MM.1S (cell line): Measurements from ENCODE around the gene SLC22A1.

Experiments used
- DNase-seq: peaks from one replicate; pipeline ENCODE4 v3.0.0-alpha.2; 2015
- H2AFZ ChIP-seq: fragments of 300-600 bp; sonication (generic); 2 replicates; pipeline ENCODE4 v1.6.0; 2016; ENCODE audit warnings: antibody characterized with exemption, low read length
- H3F3A ChIP-seq: fragments of 300-600 bp; sonication (generic); 2 replicates; pipeline ENCODE4 v1.6.1; 2016; ENCODE audit warnings: mild to moderate bottlenecking, antibody characterized with exemption, low read length, moderate library complexity, mixed read lengths; ENCODE audit not compliant: insufficient read depth
- H3K27ac ChIP-seq: fragments of 300-600 bp; sonication (generic); 2 replicates; pipeline ENCODE4 v1.5.1; 2016; ENCODE audit warnings: mild to moderate bottlenecking, low read length
- H3K27me3 ChIP-seq: fragments of 300-600 bp; sonication (generic); replicated peaks from 2 replicates; pipeline ENCODE4 v1.6.0; 2016; ENCODE audit warnings: low read length; ENCODE audit not compliant: insufficient read depth
- H3K36me3 ChIP-seq: fragments of 300-600 bp; sonication (generic); replicated peaks from 2 replicates; pipeline ENCODE4 v1.6.1; 2016; ENCODE audit warnings: mild to moderate bottlenecking, low read length, mixed read lengths; ENCODE audit not compliant: insufficient read depth
- H3K4me1 ChIP-seq: fragments of 300-600 bp; sonication (generic); 2 replicates; pipeline ENCODE4 v1.6.1; 2016; ENCODE audit warnings: low read length, mixed read lengths
- H3K4me2 ChIP-seq: fragments of 300-600 bp; sonication (generic); 2 replicates; pipeline ENCODE4 v1.6.0; 2016; ENCODE audit warnings: low read depth, low read length
- H3K4me3 ChIP-seq: fragments of 300-600 bp; sonication (generic); 2 replicates; pipeline ENCODE4 v1.5.1; 2016; ENCODE audit warnings: low read length, mixed read lengths
- H3K79me2 ChIP-seq: fragments of 300-600 bp; sonication (generic); 2 replicates; pipeline ENCODE4 v1.6.1; 2016; ENCODE audit warnings: mixed run types, low read length, mixed read lengths
- H3K9ac ChIP-seq: fragments of 300-600 bp; sonication (generic); 2 replicates; pipeline ENCODE4 v1.6.1; 2016; ENCODE audit warnings: low read length, mixed read lengths
- H3K9me2 ChIP-seq: fragments of 300-600 bp; sonication (generic); replicated peaks from 2 replicates; pipeline ENCODE4 v1.6.1; 2016; ENCODE audit warnings: mild to moderate bottlenecking, low read length, mixed read lengths; ENCODE audit not compliant: insufficient read depth
- H3K9me3 ChIP-seq: fragments of 300-600 bp; sonication (generic); replicated peaks from 2 replicates; pipeline ENCODE4 v1.6.1; 2016; ENCODE audit warnings: mild to moderate bottlenecking, low read length, mixed read lengths; ENCODE audit not compliant: insufficient read depth
- H4K20me1 ChIP-seq: fragments of 300-600 bp; sonication (generic); 2 replicates; pipeline ENCODE4 v1.6.1; 2016; ENCODE audit warnings: mild to moderate bottlenecking, low read length, moderate library complexity, mixed read lengths; ENCODE audit not compliant: insufficient read depth
- EZH2 ChIP-seq: fragments of 300-600 bp; sonication (generic); optimal IDR thresholded peaks from 2 replicates; pipeline ENCODE3; 2017; ENCODE audit warnings: low read depth, mild to moderate bottlenecking, antibody characterized with exemption, low read length, mixed read lengths
- EZH2phosphoT487 ChIP-seq: fragments of 300-600 bp; sonication (generic); IDR thresholded peaks from 2 replicates; pipeline ENCODE4 v1.6.1; 2018; ENCODE audit warnings: antibody characterized with exemption, low read length
- TF ChIP-seq, protein P1 (sequence below): fragments of 300-600 bp; sonication (generic); IDR thresholded peaks from 2 replicates; pipeline ENCODE4 v1.5.1; 2016; ENCODE audit warnings: antibody characterized with exemption, low read length, mixed read lengths

The SLC22A1 gene

DNA sequence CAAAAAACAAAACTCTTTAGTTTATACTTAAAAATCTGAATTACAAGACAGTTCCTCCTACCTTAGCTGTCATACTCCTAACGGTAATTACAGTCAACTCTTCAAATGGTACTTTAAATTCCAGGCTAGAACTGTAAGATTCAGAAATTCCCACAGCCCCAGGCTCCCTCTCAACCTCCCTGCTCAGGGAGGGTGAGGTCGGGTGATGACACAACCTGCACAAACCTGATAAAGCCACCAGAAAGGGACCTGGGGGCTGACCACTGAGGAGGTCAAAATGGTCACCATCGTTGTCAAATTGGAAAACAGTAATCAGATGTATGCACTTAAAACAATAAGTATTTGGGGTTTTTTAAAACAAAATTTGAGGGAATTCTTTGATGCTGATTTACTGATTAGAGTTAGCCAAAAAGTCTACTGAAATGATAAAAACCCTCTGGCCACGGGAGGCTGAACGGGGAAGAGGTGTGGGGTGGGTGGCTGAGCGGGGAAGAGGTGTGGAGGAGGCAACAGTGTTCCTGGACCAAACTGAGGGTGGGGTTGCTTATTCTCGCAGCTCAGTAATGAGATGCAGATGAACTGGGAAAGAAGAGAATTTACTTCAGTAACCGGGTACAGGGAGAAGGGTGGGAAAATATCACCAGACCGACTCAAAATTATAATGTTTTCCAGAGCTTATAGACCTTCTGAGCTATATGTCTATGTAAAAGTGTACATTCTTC, 52.4 kb downstream of the SLC22A1 start:
- H3K4me3 ChIP-seq = no peak overlapping the region
- H3K27me3 ChIP-seq = no peaks in the 10 kb centered on the region
- H3K79me2 ChIP-seq = no peaks in the 10 kb centered on the region
- no peaks in the 10 kb centered on the region for H3K9me2 ChIP-seq
- H3K27ac ChIP-seq = no peak overlapping the region
- no peak for DNase-seq
- no peaks in the 10 kb centered on the region for H4K20me1 ChIP-seq
- H3F3A ChIP-seq = no peaks in the 10 kb centered on the region
- no peak for TF ChIP-seq EZH2
- TF ChIP-seq, protein P1, sequence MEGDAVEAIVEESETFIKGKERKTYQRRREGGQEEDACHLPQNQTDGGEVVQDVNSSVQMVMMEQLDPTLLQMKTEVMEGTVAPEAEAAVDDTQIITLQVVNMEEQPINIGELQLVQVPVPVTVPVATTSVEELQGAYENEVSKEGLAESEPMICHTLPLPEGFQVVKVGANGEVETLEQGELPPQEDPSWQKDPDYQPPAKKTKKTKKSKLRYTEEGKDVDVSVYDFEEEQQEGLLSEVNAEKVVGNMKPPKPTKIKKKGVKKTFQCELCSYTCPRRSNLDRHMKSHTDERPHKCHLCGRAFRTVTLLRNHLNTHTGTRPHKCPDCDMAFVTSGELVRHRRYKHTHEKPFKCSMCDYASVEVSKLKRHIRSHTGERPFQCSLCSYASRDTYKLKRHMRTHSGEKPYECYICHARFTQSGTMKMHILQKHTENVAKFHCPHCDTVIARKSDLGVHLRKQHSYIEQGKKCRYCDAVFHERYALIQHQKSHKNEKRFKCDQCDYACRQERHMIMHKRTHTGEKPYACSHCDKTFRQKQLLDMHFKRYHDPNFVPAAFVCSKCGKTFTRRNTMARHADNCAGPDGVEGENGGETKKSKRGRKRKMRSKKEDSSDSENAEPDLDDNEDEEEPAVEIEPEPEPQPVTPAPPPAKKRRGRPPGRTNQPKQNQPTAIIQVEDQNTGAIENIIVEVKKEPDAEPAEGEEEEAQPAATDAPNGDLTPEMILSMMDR = no peak
- TF ChIP-seq EZH2phosphoT487 = no peak
- no peaks in the 10 kb centered on the region for H3K36me3 ChIP-seq
- H3K9ac ChIP-seq = no peak overlapping the region
- H2AFZ ChIP-seq = no peak overlapping the region
- no peaks in the 10 kb centered on the region for H3K9me3 ChIP-seq
- no peak overlapping the region for H3K4me2 ChIP-seq
- H3K4me1 ChIP-seq = no peaks in the 10 kb centered on the region

DNA sequence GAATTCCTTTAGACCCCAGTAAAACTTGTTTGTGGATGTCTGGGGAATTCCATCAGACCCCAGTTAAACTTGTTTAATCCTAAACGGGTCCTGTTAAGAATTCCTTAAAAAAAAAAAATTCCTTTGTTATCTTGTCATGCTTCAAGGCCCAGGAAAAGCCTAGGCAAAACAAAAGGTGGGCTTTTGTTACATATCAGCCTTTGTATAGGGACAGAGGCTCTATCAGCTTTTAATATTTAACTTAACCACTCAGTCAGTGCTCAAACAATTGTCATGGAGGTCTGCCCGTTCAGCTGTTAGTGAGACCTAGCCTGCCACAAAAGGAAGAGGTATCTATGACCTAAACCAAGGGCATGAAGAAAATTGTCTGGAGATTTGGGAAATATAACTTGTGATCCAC, 53.1 kb downstream of the SLC22A1 start:
- Histone ChIP-seq H3K4me2 (no peak overlapping the region), H3K9me3 (no peaks in the 10 kb centered on the region), H3K27ac (no peak overlapping the region), H3K9me2 (no peaks in the 10 kb centered on the region), H3K79me2 (no peaks in the 10 kb centered on the region), H3K27me3 (no peaks in the 10 kb centered on the region), H3K9ac (no peak overlapping the region), H2AFZ (no peak overlapping the region), H3K36me3 (no peaks in the 10 kb centered on the region), H3K4me3 (no peak overlapping the region), H3K4me1 (no peaks in the 10 kb centered on the region), H4K20me1 (no peaks in the 10 kb centered on the region), H3F3A (no peaks in the 10 kb centered on the region)
- no peak for TF ChIP-seq EZH2phosphoT487
- DNase-seq = no peak

DNA sequence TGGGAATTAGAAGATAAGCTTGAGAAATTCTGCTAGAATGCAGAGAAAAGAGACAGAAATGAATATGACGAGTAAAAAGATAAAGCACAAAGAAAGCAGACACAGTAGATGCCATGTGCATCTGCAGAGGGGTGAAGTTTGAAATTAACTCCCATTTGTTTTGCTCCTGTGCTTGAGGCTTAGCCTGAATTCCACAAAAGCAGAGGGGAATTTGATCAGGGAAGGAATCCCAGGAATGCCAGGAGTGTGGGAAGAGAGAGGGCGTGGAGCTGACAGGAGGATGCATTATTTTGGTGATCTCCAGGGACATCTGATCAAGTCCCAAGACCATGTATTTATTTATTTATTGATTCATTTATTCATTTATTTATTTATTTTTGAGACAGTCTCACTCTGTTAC, 55.6 kb downstream of the SLC22A1 start:
- H3K9ac ChIP-seq = no peak overlapping the region
- no peak for TF ChIP-seq EZH2
- no peak overlapping the region for H3K27ac ChIP-seq
- no peak overlapping the region for H3K4me3 ChIP-seq
- no peaks in the 10 kb centered on the region for H3F3A ChIP-seq
- H3K36me3 ChIP-seq = no peaks in the 10 kb centered on the region
- H3K9me2 ChIP-seq = no peaks in the 10 kb centered on the region
- no peak for DNase-seq
- H3K27me3 ChIP-seq = no peaks in the 10 kb centered on the region
- no peaks in the 10 kb centered on the region for H3K79me2 ChIP-seq
- no peaks in the 10 kb centered on the region for H3K4me1 ChIP-seq
- no peak overlapping the region for H3K4me2 ChIP-seq
- H3K9me3 ChIP-seq = no peaks in the 10 kb centered on the region
- no peak overlapping the region for H2AFZ ChIP-seq
- H4K20me1 ChIP-seq = no peaks in the 10 kb centered on the region

DNA sequence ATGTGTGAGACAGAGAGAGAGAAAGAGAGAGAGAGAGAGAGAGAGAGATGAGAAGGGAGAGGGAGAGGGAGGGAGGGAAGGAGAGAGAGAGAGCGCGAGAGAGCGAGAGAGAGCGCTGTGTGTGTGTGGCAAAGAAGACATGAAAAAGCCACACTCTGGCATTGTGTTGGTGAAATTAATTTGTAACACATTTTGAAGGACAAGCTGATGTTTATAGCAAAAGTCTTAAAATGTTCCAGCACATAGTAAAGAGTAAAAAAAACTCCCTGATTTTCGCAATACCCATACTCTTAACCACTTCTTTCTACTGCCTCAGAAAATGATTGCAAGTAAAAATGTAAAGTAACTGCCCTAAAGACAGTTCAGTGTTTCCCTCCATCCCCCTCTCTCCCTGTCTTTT, 56.7 kb downstream of the SLC22A1 start:
- no peaks in the 10 kb centered on the region for H3K79me2 ChIP-seq
- H3K9me3 ChIP-seq = no peaks in the 10 kb centered on the region
- no peak overlapping the region for H3K4me2 ChIP-seq
- H3K9ac ChIP-seq = no peak overlapping the region
- H2AFZ ChIP-seq = no peak overlapping the region
- no peaks in the 10 kb centered on the region for H3K27me3 ChIP-seq
- no peak overlapping the region for H3K27ac ChIP-seq
- H4K20me1 ChIP-seq = no peaks in the 10 kb centered on the region
- H3K36me3 ChIP-seq = no peaks in the 10 kb centered on the region
- H3K4me3 ChIP-seq = no peak overlapping the region
- TF ChIP-seq, protein P1 = no peak
- TF ChIP-seq EZH2phosphoT487 (no peak), EZH2 (no peak)
- no peaks in the 10 kb centered on the region for H3K9me2 ChIP-seq
- no peak for DNase-seq
- no peaks in the 10 kb centered on the region for H3K4me1 ChIP-seq
- no peaks in the 10 kb centered on the region for H3F3A ChIP-seq
